ENCODE data around the gene ELOA2. TPM values are rescaled to one million over a fixed set of nuclear protein-coding genes. Genes with fewer than 3 reads are reported as not detected.
"Not testable (repeated sequence)": the region's sequence is repeated elsewhere in the genome, so short reads cannot be mapped to it uniquely, and the experiment has no call there.

The ELOA2 gene
- total RNA-seq, 1 experiment from 2014 or later, result not detected

- DNase-seq (ENCODE audit: low spot score), result not testable (repeated sequence)
Observed at GRCh38 chr18:47023769-47024465, 11.5 kb downstream of the ELOA2 start.

GRCh38 chr18:47022821-47023220 lies 12.6 kb downstream of the ELOA2 start:
- not testable (repeated sequence) for DNase-seq (ENCODE audit: low spot score)

- not testable (repeated sequence) for DNase-seq (ENCODE audit: low spot score)
Observed at GRCh38 chr18:47020757-47021156, 14.7 kb downstream of the ELOA2 start.

- DNase-seq (ENCODE audit: low spot score), result not testable (repeated sequence)
Observed at GRCh38 chr18:47019870-47020269, 15.6 kb downstream of the ELOA2 start.

Other genes with a start within 250 kb of the ELOA2 start
- 20.3 and 25.6 TPM in 2 replicates for gene PIAS2, start 118.1 kb downstream of the ELOA2 start, total RNA-seq (2014; rRNA removed; shearing (Covaris generic))
- 6.7 and 6.8 TPM in 2 replicates for gene KATNAL2, start 118.0 kb downstream of the ELOA2 start, total RNA-seq (2014; rRNA removed; shearing (Covaris generic))
- gene HDHD2, start 114.9 kb upstream of the ELOA2 start, total RNA-seq (2014; rRNA removed; shearing (Covaris generic)), result 10.3 and 11.9 TPM in 2 replicates
- gene IER3IP1, start 140.7 kb upstream of the ELOA2 start, total RNA-seq (2014; rRNA removed; shearing (Covaris generic)), result 51.6 and 51.9 TPM in 2 replicates
- not detected in 2 replicates for gene SKOR2, start 216.0 kb upstream of the ELOA2 start, total RNA-seq (2014; rRNA removed; shearing (Covaris generic))

All from H4 (cell line).